HEK293 (cell line): ENCODE measurements around the gene TEX30.

Source experiments
- CTCF ChIA-PET: fragments of 350-600 bp; formaldehyde crosslinking; extraction: SDS; loops from one replicate; lab custom pipeline; 2021; ENCODE audit warnings: antibody characterized with exemption; lab: Yijun Ruan, JAX
- POLR2A ChIA-PET: fragments of 300-600 bp; formaldehyde crosslinking; extraction: SDS; loops from one replicate; lab custom pipeline; 2020; ENCODE audit warnings: antibody characterized with exemption, inconsistent platforms; lab: Yijun Ruan, JAX
- H3K27ac ChIP-seq: fragments of 200-500 bp; sonication (Bioruptor generic); 2 replicates; pipeline ENCODE4 v1.5.1; 2014; ENCODE audit warnings: low read depth, low read length, control low read depth, inconsistent platforms; ENCODE audit errors: extremely low read depth
- H3K36me3 ChIP-seq, 2 experiments: fragments of 200-500 bp in 1 of 2; sonication (Bioruptor generic) in 1 of 2; 1 replicate in 1 of 2; 2 replicates in 1 of 2; pipeline ENCODE4 v1.5.1; 2014 to 2017; ENCODE audit warnings: inconsistent platforms in 2 of 2, low read length in 2 of 2; ENCODE audit not compliant: control insufficient read depth in 2 of 2, insufficient read depth in 1 of 2
- H3K4me1 ChIP-seq: fragments of 200-500 bp; sonication (Bioruptor generic); 2 replicates; pipeline ENCODE4 v1.5.1; 2014; ENCODE audit warnings: mild to moderate bottlenecking, low read length, inconsistent platforms; ENCODE audit not compliant: control insufficient read depth, insufficient read depth
- H3K4me3 ChIP-seq: 2 replicates; pipeline ENCODE4 v1.5.1; 2011; ENCODE audit warnings: low read depth, mild to moderate bottlenecking, control low read depth, low read length, moderate library complexity
- H3K9me3 ChIP-seq: fragments of 200-500 bp; sonication (Bioruptor generic); 2 replicates; pipeline ENCODE4 v1.5.1; 2014; ENCODE audit warnings: low read depth, low read length, inconsistent platforms; ENCODE audit not compliant: control insufficient read depth, insufficient read depth
- EGR2 ChIP-seq: fragments of 450-650 bp; formaldehyde crosslinking; IDR thresholded peaks from 2 replicates; pipeline ENCODE4 v1.5.1; 2016; ENCODE audit warnings: low read depth, missing biosample characterization, missing genetic modification characterization
- GLIS2 ChIP-seq: fragments of 450-650 bp; formaldehyde crosslinking; IDR thresholded peaks from 2 replicates; pipeline ENCODE4 v1.5.1; 2016; ENCODE audit warnings: missing biosample characterization, missing genetic modification characterization
- HOXD13 ChIP-seq: sonication (generic); formaldehyde crosslinking; IDR thresholded peaks from 2 replicates; pipeline ENCODE4 v1.8.0; 2022; ENCODE audit warnings: missing genetic modification reagents, borderline replicate concordance
- KLF9 ChIP-seq: fragments of 450-650 bp; formaldehyde crosslinking; IDR thresholded peaks from 2 replicates; pipeline ENCODE4 v1.5.1; 2016; ENCODE audit warnings: missing biosample characterization, missing genetic modification characterization, low read depth
- PRDM6 ChIP-seq: fragments of 450-650 bp; formaldehyde crosslinking; IDR thresholded peaks from 2 replicates; pipeline ENCODE4 v1.5.1; 2017; ENCODE audit warnings: missing biosample characterization, missing genetic modification characterization
- ZFP3 ChIP-seq: fragments of 450-650 bp; formaldehyde crosslinking; IDR thresholded peaks from 2 replicates; pipeline ENCODE4 v1.5.1; 2016; ENCODE audit warnings: low read depth, missing biosample characterization, missing genetic modification characterization
- ZNF114 ChIP-seq: fragments of 450-650 bp; formaldehyde crosslinking; IDR thresholded peaks from 2 replicates; pipeline ENCODE4 v1.5.0; 2017; ENCODE audit warnings: missing biosample characterization, missing genetic modification characterization
- ZNF121 ChIP-seq: fragments of 450-650 bp; formaldehyde crosslinking; IDR thresholded peaks from 2 replicates; pipeline ENCODE4 v1.5.1; 2016; ENCODE audit warnings: missing biosample characterization, missing genetic modification characterization
- ZNF146 ChIP-seq: fragments of 450-650 bp; formaldehyde crosslinking; IDR thresholded peaks from 2 replicates; pipeline ENCODE4 v1.5.1; 2016; ENCODE audit warnings: missing biosample characterization, missing genetic modification characterization
- ZNF239 ChIP-seq: fragments of 450-650 bp; formaldehyde crosslinking; IDR thresholded peaks from 2 replicates; pipeline ENCODE4 v1.5.1; 2016; ENCODE audit warnings: missing biosample characterization, missing genetic modification characterization
- ZNF24 ChIP-seq: fragments of 450-650 bp; formaldehyde crosslinking; IDR thresholded peaks from 2 replicates; pipeline ENCODE4 v1.5.1; 2016; ENCODE audit warnings: missing biosample characterization, missing genetic modification characterization
- ZNF292 ChIP-seq: fragments of 450-650 bp; formaldehyde crosslinking; IDR thresholded peaks from 2 replicates; pipeline ENCODE4 v1.5.1; 2016; ENCODE audit warnings: low read depth, missing biosample characterization, missing genetic modification characterization, borderline replicate concordance
- ZNF324 ChIP-seq: fragments of 450-650 bp; formaldehyde crosslinking; IDR thresholded peaks from 2 replicates; pipeline ENCODE4 v1.5.1; 2016; ENCODE audit warnings: missing biosample characterization, missing genetic modification characterization
- ZNF350 ChIP-seq: fragments of 450-650 bp; formaldehyde crosslinking; IDR thresholded peaks from 2 replicates; pipeline ENCODE4 v1.5.0; 2017; ENCODE audit warnings: missing biosample characterization, mild to moderate bottlenecking, missing genetic modification characterization
- ZNF391 ChIP-seq: fragments of 450-650 bp; formaldehyde crosslinking; IDR thresholded peaks from 2 replicates; pipeline ENCODE4 v1.5.1; 2016; ENCODE audit warnings: low read depth, missing biosample characterization, missing genetic modification characterization, borderline replicate concordance
- ZNF423 ChIP-seq: fragments of 450-650 bp; formaldehyde crosslinking; IDR thresholded peaks from 2 replicates; pipeline ENCODE4 v1.5.1; 2016; ENCODE audit warnings: missing biosample characterization, missing genetic modification characterization
- ZNF530 ChIP-seq: fragments of 450-650 bp; formaldehyde crosslinking; IDR thresholded peaks from 2 replicates; pipeline ENCODE4 v1.5.1; 2016; ENCODE audit warnings: low read depth, missing biosample characterization, missing genetic modification characterization
- ZNF623 ChIP-seq: fragments of 450-650 bp; formaldehyde crosslinking; IDR thresholded peaks from 2 replicates; pipeline ENCODE4 v1.5.1; 2016; ENCODE audit warnings: missing biosample characterization, missing genetic modification characterization
- ZNF692 ChIP-seq: fragments of 450-650 bp; formaldehyde crosslinking; IDR thresholded peaks from 2 replicates; pipeline ENCODE4 v1.5.1; 2016; ENCODE audit warnings: missing biosample characterization, missing genetic modification characterization
- ZNF704 ChIP-seq: fragments of 450-650 bp; formaldehyde crosslinking; IDR thresholded peaks from 2 replicates; pipeline ENCODE4 v1.5.1; 2016; ENCODE audit warnings: missing biosample characterization, missing genetic modification characterization
- ZSCAN18 ChIP-seq: fragments of 450-650 bp; formaldehyde crosslinking; IDR thresholded peaks from 2 replicates; pipeline ENCODE4 v1.5.1; 2016; ENCODE audit warnings: missing biosample characterization, missing genetic modification characterization

TEX30 gene

GRCh38 chr13:102815788-102816187, 42.2 kb upstream of the TEX30 start:
- Histone ChIP-seq H3K36me3 (peaks cover 0 to 28% of the 10 kb centered on the region in 2 experiments; a peak in 1 of 3 replicates), H3K9me3 (no peaks in the 10 kb centered on the region), H3K4me3 (no peak overlapping the region), H3K27ac (no peak overlapping the region), H3K4me1 (0 out of 2 replicates have a peak, but pooled peaks cover 2% of the 10 kb centered on the region)
- no peak for TF ChIP-seq ZNF292 (tag by site-specific recombination)
- TF ChIP-seq KLF9 (tag by site-specific recombination): no peak
- TF ChIP-seq ZNF146: no peak
- TF ChIP-seq ZNF24 (tag by site-specific recombination): no peak
- TF ChIP-seq ZNF530: no peak
- no peak for TF ChIP-seq GLIS2 (tag by site-specific recombination)
- no peak for TF ChIP-seq ZNF324 (tag by site-specific recombination)
- TF ChIP-seq ZNF704 (tag by site-specific recombination): no peak
- TF ChIP-seq ZNF239 (tag by site-specific recombination): no peak
- TF ChIP-seq ZNF423: no peak
- TF ChIP-seq ZSCAN18: no peak
- TF ChIP-seq HOXD13 (CRISPR knock-in tag): no peak
- no peak for TF ChIP-seq ZNF692 (tag by site-specific recombination)
- no peak for TF ChIP-seq ZNF623 (tag by site-specific recombination)
- TF ChIP-seq ZNF350 (tag by site-specific recombination): no peak
- ChIA-PET CTCF (no interaction called here), POLR2A (no interaction called here)

- CTCF ChIA-PET: interaction anchor here (0.8 to 1.7 kb wide), 2 partner anchors 15 to 34 kb away, joined by 4 to 8 read pairs; no protein-coding TSS in a partner anchor
- Histone ChIP-seq H3K4me1 (0 out of 2 replicates have a peak, but pooled peaks cover 2% of the 10 kb centered on the region), H3K9me3 (no peaks in the 10 kb centered on the region), H3K27ac (no peak overlapping the region), H3K4me3 (no peak overlapping the region), H3K36me3 (peaks cover 0 to 21% of the 10 kb centered on the region in 2 experiments; a peak in 1 of 3 replicates)
- TF ChIP-seq ZNF121 (tag by site-specific recombination): 0 out of 2 replicates have a peak, but pooled peaks have one; percentile 48
- no peak for TF ChIP-seq EGR2 (tag by site-specific recombination)
- POLR2A ChIA-PET: no interaction called here
Measured at GRCh38 chr13:102814793-102815192, 41.2 kb upstream of the TEX30 start.

GRCh38 chr13:102814025-102814607, 40.5 kb upstream of the TEX30 start:
- peaks cover 0 to 17% of the 10 kb centered on the region in 2 experiments; a peak in 1 of 3 replicates for H3K36me3 ChIP-seq
- POLR2A ChIA-PET: no interaction called here
- no peak overlapping the region for H3K27ac ChIP-seq
- H3K9me3 ChIP-seq: no peaks in the 10 kb centered on the region
- CTCF ChIA-PET: interaction anchor here (0.6 to 1.7 kb wide), 2 partner anchors 14 to 64 kb away, joined by 5 to 8 read pairs; no protein-coding TSS in a partner anchor
- no peak overlapping the region for H3K4me3 ChIP-seq
- 0 out of 2 replicates have a peak, but pooled peaks cover 2% of the 10 kb centered on the region for H3K4me1 ChIP-seq
- TF ChIP-seq PRDM6 (tag by site-specific recombination) (0 out of 2 replicates have a peak, but pooled peaks have one; percentile 10), ZNF391 (no peak), ZFP3 (tag by site-specific recombination) (no peak), ZNF114 (no peak)
